SHP77 treated with DMSO at 0.1 percent for 48 hours (cell line): ENCODE results near the gene EBPL.
"Not testable (repeated sequence)": the region's sequence is repeated elsewhere in the genome, so short reads cannot be mapped to it uniquely, and the experiment has no call there.

Experiments used
- DNase-seq: peaks from one replicate; lab custom pipeline; 2025; lab: John Stamatoyannopoulos, UW

Gene EBPL

GRCh38 chr13:49635599-49636433, 55.5 kb downstream of the EBPL start:
- no peak for DNase-seq

GRCh38 chr13:49633710-49634109, 57.6 kb downstream of the EBPL start:
- DNase-seq = no peak

- DNase-seq = no peak
Measured at GRCh38 chr13:49632156-49632555, 59.1 kb downstream of the EBPL start.

- no peak for DNase-seq
Measured at GRCh38 chr13:49630580-49630979, 60.7 kb downstream of the EBPL start.

- DNase-seq = no peak
Measured at GRCh38 chr13:49629947-49630346, 61.3 kb downstream of the EBPL start.

- DNase-seq = no peak
Measured at GRCh38 chr13:49629196-49629938, 61.9 kb downstream of the EBPL start.

- no peak for DNase-seq
Measured at GRCh38 chr13:49627831-49628652, 63.2 kb downstream of the EBPL start, which contains the start of gene ARL11. TSS of gene ARL11 (plus strand) at chr13:49628507. CDS start at chr13:49630448, 1,941 bp downstream.

- no peak for DNase-seq
Measured at GRCh38 chr13:49625392-49626079, 65.8 kb downstream of the EBPL start.

- no peak for DNase-seq
Measured at GRCh38 chr13:49624229-49624628, 67.1 kb downstream of the EBPL start.

GRCh38 chr13:49622174-49622946, 68.9 kb downstream of the EBPL start:
- DNase-seq = no peak

GRCh38 chr13:49620170-49620621, 71.1 kb downstream of the EBPL start:
- no peak for DNase-seq

GRCh38 chr13:49616676-49617065, 74.6 kb downstream of the EBPL start:
- no peak for DNase-seq

- no peak for DNase-seq
Measured at GRCh38 chr13:49615836-49616675, 75.2 kb downstream of the EBPL start.

- DNase-seq = not testable (repeated sequence)
Measured at GRCh38 chr13:49612042-49612441, 79.2 kb downstream of the EBPL start.
